Stimulated activated CD4-positive, alpha-beta T cell treated with anti-CD3 and anti-CD28 coated beads, Interleukin-4, amount 100 ng/mL, for 24 hours (primary cell): ENCODE results near the gene THOC5.
"Not testable (repeated sequence)": the region's sequence is repeated elsewhere in the genome, so short reads cannot be mapped to it uniquely, and the experiment has no call there.

Experiments used
- DNase-seq: peaks from one replicate; pipeline ENCODE4 v3.0.0-alpha.2; 2020

Gene THOC5

DNA sequence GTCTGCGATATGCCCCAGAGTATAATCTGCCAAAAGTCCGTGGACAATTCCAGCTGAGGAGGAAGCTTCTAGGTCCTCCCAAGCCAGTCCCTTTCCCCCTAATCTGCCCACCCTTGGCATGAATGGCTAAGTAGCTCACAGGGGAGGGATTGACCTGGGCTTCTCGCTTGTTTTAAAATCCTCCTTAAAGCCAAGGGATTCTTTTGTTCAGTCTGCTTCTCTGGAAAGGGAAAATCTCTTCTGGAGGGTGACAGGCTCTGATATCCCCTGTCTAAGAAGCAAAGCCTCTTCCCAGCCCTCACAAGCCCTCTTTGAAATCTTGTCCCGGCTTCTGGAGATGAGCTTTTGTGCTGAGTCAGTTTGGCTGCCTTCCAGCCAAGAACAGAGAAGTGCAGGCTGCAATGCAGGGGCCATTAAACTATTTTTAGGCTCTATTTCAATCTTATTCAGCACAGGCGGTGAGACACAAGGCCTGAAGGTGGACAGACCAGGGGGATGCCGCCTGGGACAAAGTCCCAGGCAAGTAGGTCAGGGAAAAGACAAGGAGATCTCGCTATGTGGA lies 49.7 kb downstream of the THOC5 start:
- DNase-seq, result no peak

GRCh38 chr22:29499852-29500251 lies 53.7 kb downstream of the THOC5 start:
- DNase-seq, result no peak

DNA sequence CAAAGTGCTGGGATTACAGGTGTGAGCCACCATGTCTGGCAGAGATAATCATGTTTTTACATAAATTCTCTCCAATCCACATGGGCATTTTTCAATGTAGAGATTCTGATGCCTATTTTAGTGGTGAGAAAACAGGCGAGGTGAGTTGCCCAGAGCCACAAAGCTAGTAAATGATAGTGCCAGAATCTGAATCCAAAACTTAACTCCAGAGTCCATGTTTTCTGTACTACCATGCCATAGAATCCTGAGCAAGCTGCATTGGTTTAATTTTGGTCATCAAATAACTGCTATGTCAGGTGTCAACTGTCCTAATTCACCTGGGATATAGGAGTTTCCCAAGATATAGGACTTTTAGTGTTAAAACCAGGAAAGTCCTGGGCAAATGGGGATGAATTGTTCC lies 59.9 kb downstream of the THOC5 start:
- no peak for DNase-seq

- no peak for DNase-seq
These were observed 62.5 kb downstream of the THOC5 start for GRCh38 chr22:29491012-29491411.

- not testable (repeated sequence) for DNase-seq
These were observed 64.3 kb downstream of the THOC5 start for GRCh38 chr22:29489127-29489780.

GRCh38 chr22:29487426-29487986 lies 66.1 kb downstream of the THOC5 start:
- no peak for DNase-seq

DNA sequence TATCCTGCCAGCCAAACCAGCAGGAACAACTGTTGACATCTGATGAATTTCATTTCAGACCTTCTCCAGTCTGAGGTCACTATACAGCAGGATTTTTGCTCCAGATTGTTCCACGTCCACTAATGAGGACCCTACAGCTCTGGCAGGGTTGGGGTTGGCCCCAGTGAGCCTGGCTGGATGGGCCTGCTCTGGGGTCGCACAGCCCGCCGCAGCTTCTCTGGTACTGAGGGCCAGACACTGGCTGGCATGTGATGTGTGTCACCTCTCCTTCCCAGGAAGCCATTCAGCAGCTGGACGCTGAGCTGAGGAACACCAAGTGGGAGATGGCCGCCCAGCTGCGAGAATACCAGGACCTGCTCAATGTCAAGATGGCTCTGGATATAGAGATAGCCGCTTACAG lies 68.1 kb downstream of the THOC5 start:
- no peak for DNase-seq

GRCh38 chr22:29484642-29485041 lies 68.9 kb downstream of the THOC5 start:
- DNase-seq, result no peak

GRCh38 chr22:29483254-29483653 lies 70.3 kb downstream of the THOC5 start:
- DNase-seq, result no peak

DNA sequence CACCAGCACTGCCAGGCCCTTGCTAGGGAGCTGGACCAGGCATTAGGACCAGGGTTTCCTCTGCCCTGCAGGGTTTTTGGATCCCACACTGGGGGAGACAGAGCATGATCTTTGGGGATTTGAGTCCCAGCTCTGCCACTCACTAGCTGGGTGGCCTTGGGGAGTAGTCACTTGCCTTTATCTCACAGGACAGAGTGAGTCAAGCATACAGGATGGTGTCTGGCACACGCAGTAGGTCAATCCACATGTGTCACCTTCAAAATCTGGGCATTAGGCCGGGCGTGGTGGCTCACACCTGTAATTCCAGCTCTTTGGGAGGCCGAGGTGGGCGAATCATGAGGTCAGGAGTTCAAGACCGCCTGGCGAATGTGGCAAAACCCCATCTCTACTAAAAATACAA lies 70.8 kb downstream of the THOC5 start:
- DNase-seq, result no peak

GRCh38 chr22:29482253-29482652 lies 71.3 kb downstream of the THOC5 start:
- no peak for DNase-seq

GRCh38 chr22:29481265-29482000 lies 72.1 kb downstream of the THOC5 start:
- no peak for DNase-seq

DNA sequence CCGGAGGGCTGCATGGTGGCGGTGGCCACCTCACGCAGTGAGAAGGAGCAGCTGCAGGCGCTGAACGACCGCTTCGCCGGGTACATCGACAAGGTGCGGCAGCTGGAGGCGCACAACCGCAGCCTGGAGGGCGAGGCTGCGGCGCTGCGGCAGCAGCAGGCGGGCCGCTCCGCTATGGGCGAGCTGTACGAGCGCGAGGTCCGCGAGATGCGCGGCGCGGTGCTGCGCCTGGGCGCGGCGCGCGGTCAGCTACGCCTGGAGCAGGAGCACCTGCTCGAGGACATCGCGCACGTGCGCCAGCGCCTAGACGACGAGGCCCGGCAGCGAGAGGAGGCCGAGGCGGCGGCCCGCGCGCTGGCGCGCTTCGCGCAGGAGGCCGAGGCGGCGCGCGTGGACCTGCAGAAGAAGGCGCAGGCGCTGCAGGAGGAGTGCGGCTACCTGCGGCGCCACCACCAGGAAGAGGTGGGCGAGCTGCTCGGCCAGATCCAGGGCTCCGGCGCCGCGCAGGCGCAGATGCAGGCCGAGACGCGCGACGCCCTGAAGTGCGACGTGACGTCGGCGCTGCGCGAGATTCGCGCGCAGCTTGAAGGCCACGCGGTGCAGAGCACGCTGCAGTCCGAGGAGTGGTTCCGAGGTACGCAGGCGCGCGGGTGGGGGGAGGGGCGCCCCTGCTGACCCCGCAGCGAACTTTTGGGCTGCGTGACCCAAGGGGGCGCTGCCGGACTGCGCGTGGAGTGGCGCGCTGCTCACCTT lies 72.9 kb downstream of the THOC5 start:
- peak; percentile 26 for DNase-seq

DNA sequence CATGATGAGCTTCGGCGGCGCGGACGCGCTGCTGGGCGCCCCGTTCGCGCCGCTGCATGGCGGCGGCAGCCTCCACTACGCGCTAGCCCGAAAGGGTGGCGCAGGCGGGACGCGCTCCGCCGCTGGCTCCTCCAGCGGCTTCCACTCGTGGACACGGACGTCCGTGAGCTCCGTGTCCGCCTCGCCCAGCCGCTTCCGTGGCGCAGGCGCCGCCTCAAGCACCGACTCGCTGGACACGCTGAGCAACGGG lies 73.4 kb downstream of the THOC5 start:
- DNase-seq, result no peak

- no peak for DNase-seq
These were observed 73.9 kb downstream of the THOC5 start, which contains the start of gene NEFH for GRCh38 chr22:29479417-29480261. Gene NEFH (plus strand): TSS chr22:29480218. CDS start chr22:29480263, 45 bp downstream.

GRCh38 chr22:29478326-29479276 lies 75.0 kb downstream of the THOC5 start:
- peak; percentile 17 for DNase-seq

DNA sequence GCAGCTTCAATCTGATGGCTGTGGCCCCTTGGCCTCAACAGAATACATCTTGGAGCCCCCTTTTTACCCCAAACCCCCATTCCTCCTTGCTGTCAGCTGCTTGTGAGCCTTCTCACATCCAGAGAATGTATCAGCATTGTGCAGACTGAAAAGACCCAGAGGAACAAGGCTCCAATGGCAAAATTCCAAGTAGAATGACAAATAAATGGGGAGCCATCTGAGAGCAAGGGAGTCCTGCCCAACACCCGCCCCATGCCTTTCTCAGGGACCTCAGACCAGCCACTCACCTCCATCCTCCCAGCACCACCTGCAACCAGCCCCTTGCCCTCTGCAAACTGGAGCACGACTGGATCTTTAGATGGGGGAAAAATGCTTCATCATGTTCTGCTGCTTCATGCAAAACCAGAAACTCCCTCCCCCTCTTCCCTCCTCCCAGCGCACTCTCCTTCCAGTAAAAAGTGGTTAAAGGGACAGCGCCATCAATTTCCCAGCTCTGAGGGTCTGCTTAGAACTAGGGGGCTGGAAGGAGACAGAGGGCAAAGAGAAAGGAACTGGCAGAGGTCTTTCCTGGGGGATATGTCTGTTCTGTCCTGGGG lies 75.7 kb downstream of the THOC5 start:
- no peak for DNase-seq

- no peak for DNase-seq
These were observed 77.4 kb downstream of the THOC5 start for GRCh38 chr22:29476116-29476515.

GRCh38 chr22:29475550-29475949 lies 78.0 kb downstream of the THOC5 start:
- no peak for DNase-seq

GRCh38 chr22:29473001-29473400 lies 80.6 kb downstream of the THOC5 start:
- DNase-seq, result no peak
